ENCODE data around the gene PREPL.

DNA sequence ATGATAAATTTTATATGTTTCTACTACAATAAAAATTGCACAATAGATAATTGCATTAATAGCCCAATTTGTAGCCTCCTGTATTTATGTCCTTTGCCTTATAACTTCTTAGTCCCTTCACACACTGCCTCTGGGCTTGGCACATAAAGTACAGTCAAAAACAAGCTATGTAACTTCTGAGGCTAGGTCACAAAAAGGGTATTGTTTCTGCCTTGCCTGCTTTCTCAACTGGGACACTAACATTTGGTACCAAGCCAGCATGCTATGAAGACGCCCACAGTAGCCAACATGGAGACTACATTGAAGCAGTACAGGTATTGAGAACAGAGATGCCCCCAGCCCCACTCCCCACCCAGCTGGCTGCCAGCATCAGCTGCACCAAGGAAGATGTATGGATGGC is 91.5 kb downstream of the PREPL start:
- TF ChIP-seq, protein P1, sequence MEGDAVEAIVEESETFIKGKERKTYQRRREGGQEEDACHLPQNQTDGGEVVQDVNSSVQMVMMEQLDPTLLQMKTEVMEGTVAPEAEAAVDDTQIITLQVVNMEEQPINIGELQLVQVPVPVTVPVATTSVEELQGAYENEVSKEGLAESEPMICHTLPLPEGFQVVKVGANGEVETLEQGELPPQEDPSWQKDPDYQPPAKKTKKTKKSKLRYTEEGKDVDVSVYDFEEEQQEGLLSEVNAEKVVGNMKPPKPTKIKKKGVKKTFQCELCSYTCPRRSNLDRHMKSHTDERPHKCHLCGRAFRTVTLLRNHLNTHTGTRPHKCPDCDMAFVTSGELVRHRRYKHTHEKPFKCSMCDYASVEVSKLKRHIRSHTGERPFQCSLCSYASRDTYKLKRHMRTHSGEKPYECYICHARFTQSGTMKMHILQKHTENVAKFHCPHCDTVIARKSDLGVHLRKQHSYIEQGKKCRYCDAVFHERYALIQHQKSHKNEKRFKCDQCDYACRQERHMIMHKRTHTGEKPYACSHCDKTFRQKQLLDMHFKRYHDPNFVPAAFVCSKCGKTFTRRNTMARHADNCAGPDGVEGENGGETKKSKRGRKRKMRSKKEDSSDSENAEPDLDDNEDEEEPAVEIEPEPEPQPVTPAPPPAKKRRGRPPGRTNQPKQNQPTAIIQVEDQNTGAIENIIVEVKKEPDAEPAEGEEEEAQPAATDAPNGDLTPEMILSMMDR (IDR thresholded peaks at IDR 0.05; ENCODE audit: borderline replicate concordance, extremely low read depth, low read length, poor library complexity, severe bottlenecking), result no peak
- TF ChIP-seq EZH2 (IDR thresholded peaks at IDR 0.05; ENCODE audit: borderline replicate concordance, low read depth, low read length, severe bottlenecking), result no peak
